Right lobe of liver (tissue), 4 donors: ENCODE data around the gene STMN3.

Source experiments
- POLR2A ChIP-seq: fragments of 450-650 bp; IDR thresholded peaks from one replicate; pipeline ENCODE4 v1.6.1; 2017; ENCODE audit warnings: antibody characterized with exemption, mild to moderate bottlenecking
- TF ChIP-seq, protein P1 (sequence below), 4 donors: fragments of 200-600 bp in 3 of 4; fragments of 450-650 bp in 1 of 4; IDR thresholded peaks; one replicate each; pipeline versions ENCODE4 v1.5.1 to v1.8.0; 2016 to 2022; ENCODE audit warnings: antibody characterized with exemption in 4 of 4, mild to moderate bottlenecking in 2 of 4
- donor health status: DM: no; HTN: no; CAD: no.
- donor health status: DM: no; HTN: no; CAD: no.
- donor health status: DM: no; HTN: yes; CAD: no.

GRCh38 chr20:63692436-63693082 is 39.3 kb upstream of the STMN3 start:
- TF ChIP-seq POLR2A: no peak
- TF ChIP-seq, protein P1, sequence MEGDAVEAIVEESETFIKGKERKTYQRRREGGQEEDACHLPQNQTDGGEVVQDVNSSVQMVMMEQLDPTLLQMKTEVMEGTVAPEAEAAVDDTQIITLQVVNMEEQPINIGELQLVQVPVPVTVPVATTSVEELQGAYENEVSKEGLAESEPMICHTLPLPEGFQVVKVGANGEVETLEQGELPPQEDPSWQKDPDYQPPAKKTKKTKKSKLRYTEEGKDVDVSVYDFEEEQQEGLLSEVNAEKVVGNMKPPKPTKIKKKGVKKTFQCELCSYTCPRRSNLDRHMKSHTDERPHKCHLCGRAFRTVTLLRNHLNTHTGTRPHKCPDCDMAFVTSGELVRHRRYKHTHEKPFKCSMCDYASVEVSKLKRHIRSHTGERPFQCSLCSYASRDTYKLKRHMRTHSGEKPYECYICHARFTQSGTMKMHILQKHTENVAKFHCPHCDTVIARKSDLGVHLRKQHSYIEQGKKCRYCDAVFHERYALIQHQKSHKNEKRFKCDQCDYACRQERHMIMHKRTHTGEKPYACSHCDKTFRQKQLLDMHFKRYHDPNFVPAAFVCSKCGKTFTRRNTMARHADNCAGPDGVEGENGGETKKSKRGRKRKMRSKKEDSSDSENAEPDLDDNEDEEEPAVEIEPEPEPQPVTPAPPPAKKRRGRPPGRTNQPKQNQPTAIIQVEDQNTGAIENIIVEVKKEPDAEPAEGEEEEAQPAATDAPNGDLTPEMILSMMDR (IDR thresholded peaks at IDR 0.05): no peak
